ENCODE results near the gene FAM219A.

The FAM219A gene, protein sequence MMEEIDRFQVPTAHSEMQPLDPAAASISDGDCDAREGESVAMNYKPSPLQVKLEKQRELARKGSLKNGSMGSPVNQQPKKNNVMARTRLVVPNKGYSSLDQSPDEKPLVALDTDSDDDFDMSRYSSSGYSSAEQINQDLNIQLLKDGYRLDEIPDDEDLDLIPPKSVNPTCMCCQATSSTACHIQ

GRCh38 chr9:34458013-34458958 is at the start of gene FAM219A, which contains the start of gene DNAI1:
Gene FAM219A, minus strand, starts transcription at chr9:34458570. Its CDS starts 307 bp downstream, at chr9:34458263.
Gene DNAI1, plus strand, starts transcription at chr9:34458805. Its CDS starts 201 bp downstream, at chr9:34459006.
- Histone ChIP-seq H3K27me3 (ENCODE audit: insufficient read depth, low read length) (no peaks in the 10 kb centered on the region), H2AFZ (ENCODE audit: low read depth, low read length) (no peak within 1 kb of the TSS), H3K4me3 (ENCODE audit: low read length) (peak within 1 kb of the TSS; percentile 63), H3K36me3 (ENCODE audit: insufficient read depth, low read length) (no peaks in the 10 kb centered on the region), H3K4me1 (ENCODE audit: insufficient read depth, low read length) (peaks cover 42% of the 10 kb centered on the region), H3K9me3 (ENCODE audit: low read length) (no peaks in the 10 kb centered on the region)

GRCh38 chr9:34507966-34508365 is 49.6 kb upstream of the FAM219A start:
- H2AFZ ChIP-seq (ENCODE audit: low read depth, low read length): no peak overlapping the region
- H3K36me3 ChIP-seq (ENCODE audit: insufficient read depth, low read length): no peaks in the 10 kb centered on the region
- no peak overlapping the region for H3K4me3 ChIP-seq (ENCODE audit: low read length)
- H3K9me3 ChIP-seq (ENCODE audit: low read length): no peaks in the 10 kb centered on the region
- peaks cover 26% of the 10 kb centered on the region for H3K4me1 ChIP-seq (ENCODE audit: insufficient read depth, low read length)
- H3K27me3 ChIP-seq (ENCODE audit: insufficient read depth, low read length): no peaks in the 10 kb centered on the region

DNA sequence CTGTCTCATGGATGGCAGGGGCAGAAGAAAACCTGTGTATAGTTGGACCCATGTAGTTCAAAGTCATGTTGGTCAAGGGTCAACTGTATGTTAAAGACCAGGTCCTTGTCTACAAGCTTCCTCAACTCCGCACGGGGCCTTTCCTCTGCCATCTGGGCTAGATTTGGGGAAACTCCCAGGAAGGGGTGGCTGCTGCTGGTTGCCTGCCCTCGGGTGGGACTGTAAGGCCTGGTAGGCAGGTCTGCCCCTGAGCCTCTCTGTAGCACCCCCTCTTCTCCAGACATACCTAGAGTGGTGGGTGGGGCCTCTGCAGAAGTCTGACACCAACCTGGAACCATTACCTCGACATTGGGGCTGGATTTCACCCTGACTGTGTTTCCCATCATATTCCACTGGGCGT is 49.2 kb upstream of the FAM219A start:
- Histone ChIP-seq H3K27me3 (ENCODE audit: insufficient read depth, low read length) (no peaks in the 10 kb centered on the region), H3K4me3 (ENCODE audit: low read length) (no peak overlapping the region), H3K9me3 (ENCODE audit: low read length) (no peaks in the 10 kb centered on the region), H3K4me1 (ENCODE audit: insufficient read depth, low read length) (peaks cover 26% of the 10 kb centered on the region), H3K36me3 (ENCODE audit: insufficient read depth, low read length) (no peaks in the 10 kb centered on the region), H2AFZ (ENCODE audit: low read depth, low read length) (no peak overlapping the region)

- Histone ChIP-seq H3K27me3 (ENCODE audit: insufficient read depth, low read length) (no peaks in the 10 kb centered on the region), H2AFZ (ENCODE audit: low read depth, low read length) (no peak overlapping the region), H3K9me3 (ENCODE audit: low read length) (no peaks in the 10 kb centered on the region), H3K4me3 (ENCODE audit: low read length) (no peak overlapping the region), H3K36me3 (ENCODE audit: insufficient read depth, low read length) (no peaks in the 10 kb centered on the region), H3K4me1 (ENCODE audit: insufficient read depth, low read length) (peaks cover 28% of the 10 kb centered on the region)
Observed at GRCh38 chr9:34506623-34507022, 48.3 kb upstream of the FAM219A start.

DNA sequence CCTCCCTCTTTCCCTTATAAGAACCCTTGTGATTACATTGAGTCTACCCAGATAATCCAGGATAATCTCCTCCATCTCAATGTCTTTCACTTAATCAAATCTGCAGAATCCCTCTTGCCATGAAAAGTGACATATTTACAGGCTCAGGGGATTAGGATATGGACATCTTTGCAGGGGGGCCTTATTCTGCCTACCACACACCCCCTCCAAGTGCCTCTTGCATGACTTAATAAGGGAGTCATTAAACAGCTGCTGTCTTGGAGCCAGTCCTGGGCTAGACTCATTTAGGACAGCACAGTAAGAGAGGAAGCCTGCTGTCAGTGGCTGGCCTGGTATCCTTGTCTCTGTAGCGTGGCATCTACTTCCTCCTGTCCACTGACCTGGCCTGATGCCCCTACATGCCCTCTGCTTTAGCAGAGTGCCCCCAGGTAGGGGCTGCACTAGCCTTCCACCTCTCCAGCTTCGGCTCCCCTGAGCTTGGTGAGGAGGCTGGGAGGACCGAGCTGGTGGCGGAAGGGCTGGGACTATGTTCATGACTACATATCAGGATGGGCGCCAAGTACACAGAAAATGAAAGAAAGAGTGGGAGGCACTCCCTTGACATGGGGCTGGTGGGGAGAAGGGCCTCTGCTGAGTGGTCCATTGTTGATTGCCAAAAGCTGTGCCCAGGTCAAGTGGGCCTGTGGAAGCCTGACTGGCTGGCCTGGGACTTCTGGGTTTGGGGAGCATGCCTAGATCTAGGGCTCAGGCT is 47.2 kb upstream of the FAM219A start:
- H3K9me3 ChIP-seq (ENCODE audit: low read length): no peaks in the 10 kb centered on the region
- H2AFZ ChIP-seq (ENCODE audit: low read depth, low read length): no peak overlapping the region
- H3K4me3 ChIP-seq (ENCODE audit: low read length): no peak overlapping the region
- H3K36me3 ChIP-seq (ENCODE audit: insufficient read depth, low read length): no peaks in the 10 kb centered on the region
- H3K4me1 ChIP-seq (ENCODE audit: insufficient read depth, low read length): peaks cover 26% of the 10 kb centered on the region
- no peaks in the 10 kb centered on the region for H3K27me3 ChIP-seq (ENCODE audit: insufficient read depth, low read length)

DNA sequence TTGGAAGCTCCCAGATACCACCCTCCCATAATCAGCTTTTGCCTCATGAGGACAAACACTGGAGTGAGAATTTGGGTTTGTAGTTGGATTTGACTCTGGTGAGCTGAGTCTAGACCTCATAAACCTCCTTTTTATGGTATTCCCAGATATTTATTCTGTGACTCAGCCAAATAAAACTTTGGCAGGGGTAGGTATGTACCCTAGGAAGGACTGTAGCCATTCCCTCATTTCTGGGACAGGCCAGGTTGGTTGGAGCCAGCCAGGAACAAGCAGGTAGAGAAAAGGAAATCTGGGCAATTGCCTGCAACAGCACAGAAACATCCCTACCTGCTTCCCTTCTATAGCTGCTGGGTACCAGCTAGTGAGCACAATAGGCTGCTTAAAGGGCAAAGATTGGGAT is 45.0 kb upstream of the FAM219A start:
- Histone ChIP-seq H3K9me3 (ENCODE audit: low read length) (no peaks in the 10 kb centered on the region), H3K27me3 (ENCODE audit: insufficient read depth, low read length) (no peaks in the 10 kb centered on the region), H3K4me1 (ENCODE audit: insufficient read depth, low read length) (peaks cover 40% of the 10 kb centered on the region), H3K4me3 (ENCODE audit: low read length) (no peak overlapping the region), H2AFZ (ENCODE audit: low read depth, low read length) (no peak overlapping the region), H3K36me3 (ENCODE audit: insufficient read depth, low read length) (no peaks in the 10 kb centered on the region)

DNA sequence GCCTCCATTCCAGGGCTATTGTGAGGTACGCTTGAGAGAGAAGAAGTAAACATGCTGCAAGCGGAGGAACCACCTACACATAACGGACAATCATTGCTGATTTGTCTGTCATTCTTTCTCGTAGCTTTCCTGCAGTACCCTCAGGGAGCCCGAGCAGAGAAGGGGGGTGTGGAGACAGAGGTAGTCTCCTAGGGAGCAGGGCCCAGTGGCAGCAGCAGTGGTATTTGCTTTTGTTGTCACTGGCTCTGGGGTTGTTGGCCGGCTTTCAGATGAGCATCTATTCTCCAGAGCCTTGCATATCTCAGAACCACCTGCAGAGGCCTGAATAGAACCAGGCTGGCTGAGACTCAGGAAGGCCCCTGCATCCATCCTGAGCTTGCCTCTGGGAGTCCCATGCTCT is 44.5 kb upstream of the FAM219A start:
- no peak overlapping the region for H3K4me3 ChIP-seq (ENCODE audit: low read length)
- H3K9me3 ChIP-seq (ENCODE audit: low read length): no peaks in the 10 kb centered on the region
- peaks cover 45% of the 10 kb centered on the region for H3K4me1 ChIP-seq (ENCODE audit: insufficient read depth, low read length)
- H2AFZ ChIP-seq (ENCODE audit: low read depth, low read length): no peak overlapping the region
- H3K27me3 ChIP-seq (ENCODE audit: insufficient read depth, low read length): no peaks in the 10 kb centered on the region
- H3K36me3 ChIP-seq (ENCODE audit: insufficient read depth, low read length): no peaks in the 10 kb centered on the region

GRCh38 chr9:34502471-34502870 is 44.1 kb upstream of the FAM219A start:
- H2AFZ ChIP-seq (ENCODE audit: low read depth, low read length): no peak overlapping the region
- H3K36me3 ChIP-seq (ENCODE audit: insufficient read depth, low read length): no peaks in the 10 kb centered on the region
- H3K27me3 ChIP-seq (ENCODE audit: insufficient read depth, low read length): no peaks in the 10 kb centered on the region
- H3K4me1 ChIP-seq (ENCODE audit: insufficient read depth, low read length): peaks cover 50% of the 10 kb centered on the region
- no peak overlapping the region for H3K4me3 ChIP-seq (ENCODE audit: low read length)
- H3K9me3 ChIP-seq (ENCODE audit: low read length): no peaks in the 10 kb centered on the region

GRCh38 chr9:34501889-34502425 is 43.6 kb upstream of the FAM219A start:
- no peak overlapping the region for H2AFZ ChIP-seq (ENCODE audit: low read depth, low read length)
- no peaks in the 10 kb centered on the region for H3K27me3 ChIP-seq (ENCODE audit: insufficient read depth, low read length)
- no peak overlapping the region for H3K4me3 ChIP-seq (ENCODE audit: low read length)
- H3K36me3 ChIP-seq (ENCODE audit: insufficient read depth, low read length): no peaks in the 10 kb centered on the region
- H3K4me1 ChIP-seq (ENCODE audit: insufficient read depth, low read length): peaks cover 53% of the 10 kb centered on the region
- H3K9me3 ChIP-seq (ENCODE audit: low read length): no peaks in the 10 kb centered on the region

GRCh38 chr9:34501372-34501771 is 43.0 kb upstream of the FAM219A start:
- H3K36me3 ChIP-seq (ENCODE audit: insufficient read depth, low read length): no peaks in the 10 kb centered on the region
- H2AFZ ChIP-seq (ENCODE audit: low read depth, low read length): no peak overlapping the region
- no peak overlapping the region for H3K4me3 ChIP-seq (ENCODE audit: low read length)
- peaks cover 53% of the 10 kb centered on the region for H3K4me1 ChIP-seq (ENCODE audit: insufficient read depth, low read length)
- H3K27me3 ChIP-seq (ENCODE audit: insufficient read depth, low read length): no peaks in the 10 kb centered on the region
- no peaks in the 10 kb centered on the region for H3K9me3 ChIP-seq (ENCODE audit: low read length)

DNA sequence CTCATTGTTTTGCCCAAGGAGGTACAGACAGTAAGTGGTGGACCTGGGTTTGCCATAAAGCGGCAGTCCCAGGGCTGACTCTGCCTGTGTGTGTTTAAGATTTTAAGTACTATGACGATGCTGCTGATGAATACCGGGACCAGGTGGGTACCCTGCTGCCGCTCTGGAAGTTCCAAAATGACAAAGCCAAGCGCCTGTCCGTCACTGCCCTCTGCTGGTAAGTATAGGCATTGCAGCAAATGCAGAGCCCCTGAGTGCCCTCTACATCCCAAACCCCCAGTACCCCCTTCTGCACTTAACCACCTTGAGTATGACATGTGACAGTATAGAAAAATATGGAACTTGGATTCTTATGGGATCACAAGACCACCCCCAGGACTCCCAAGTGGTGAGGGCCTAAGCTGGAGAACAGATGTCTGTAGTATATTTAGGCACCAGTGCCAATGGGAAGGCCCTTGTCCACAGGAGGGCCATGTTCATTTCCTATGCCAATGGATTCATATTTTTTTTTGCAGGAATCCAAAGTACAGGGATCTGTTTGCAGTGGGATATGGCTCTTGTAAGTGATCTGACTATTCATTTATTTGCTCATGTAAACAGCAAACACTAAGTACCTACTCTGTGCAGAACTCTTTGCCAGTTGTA is 42.4 kb upstream of the FAM219A start:
- Histone ChIP-seq H2AFZ (ENCODE audit: low read depth, low read length) (no peak overlapping the region), H3K4me1 (ENCODE audit: insufficient read depth, low read length) (peaks cover 53% of the 10 kb centered on the region), H3K4me3 (ENCODE audit: low read length) (no peak overlapping the region), H3K9me3 (ENCODE audit: low read length) (no peaks in the 10 kb centered on the region), H3K27me3 (ENCODE audit: insufficient read depth, low read length) (no peaks in the 10 kb centered on the region), H3K36me3 (ENCODE audit: insufficient read depth, low read length) (no peaks in the 10 kb centered on the region)

DNA sequence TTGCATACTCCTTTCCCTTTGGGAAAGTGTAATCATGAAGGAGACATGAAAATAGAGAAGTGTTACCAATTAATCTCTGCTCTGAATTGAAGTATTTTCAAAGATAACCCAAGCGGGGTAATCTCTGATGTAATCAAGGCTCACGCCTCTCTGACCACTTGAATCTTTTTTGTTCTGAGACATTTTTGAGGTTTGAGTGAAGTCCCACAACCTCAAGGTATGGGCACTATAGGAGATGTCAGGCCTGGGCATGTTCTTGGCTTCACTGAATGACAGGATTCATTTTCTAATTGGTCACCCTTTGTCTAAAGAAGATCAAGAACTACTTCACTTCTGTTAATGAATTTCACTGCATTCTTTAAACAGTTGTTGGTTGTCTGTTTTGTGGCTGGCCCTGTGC is 40.7 kb upstream of the FAM219A start:
- Histone ChIP-seq H3K36me3 (ENCODE audit: insufficient read depth, low read length) (no peaks in the 10 kb centered on the region), H3K4me3 (ENCODE audit: low read length) (no peak overlapping the region), H3K9me3 (ENCODE audit: low read length) (no peaks in the 10 kb centered on the region), H3K4me1 (ENCODE audit: insufficient read depth, low read length) (peaks cover 53% of the 10 kb centered on the region), H2AFZ (ENCODE audit: low read depth, low read length) (no peak overlapping the region), H3K27me3 (ENCODE audit: insufficient read depth, low read length) (no peaks in the 10 kb centered on the region)

All from neuron (in vitro differentiated cells).